NB4 (cell line): ENCODE results near the gene CC2D1A.

Source experiments
- MYC ChIP-seq: IDR thresholded peaks from 2 replicates; pipeline ENCODE4 v1.6.1; 2011; ENCODE audit warnings: low read depth, low read length
- POLR2A ChIP-seq: IDR thresholded peaks from 2 replicates; pipeline ENCODE4 v1.6.1; 2011; ENCODE audit warnings: mild to moderate bottlenecking; ENCODE audit not compliant: insufficient read length; ENCODE audit errors: extremely low read depth
- TF ChIP-seq, protein P1 (sequence below): IDR thresholded peaks from 2 replicates; pipeline ENCODE4 v1.6.1; 2011; ENCODE audit warnings: low read depth, low read length
- TF ChIP-seq, protein P2 (sequence below): IDR thresholded peaks from one replicate; pipeline ENCODE4 v1.5.1; 2012; ENCODE audit warnings: low read depth, low read length

DNA sequence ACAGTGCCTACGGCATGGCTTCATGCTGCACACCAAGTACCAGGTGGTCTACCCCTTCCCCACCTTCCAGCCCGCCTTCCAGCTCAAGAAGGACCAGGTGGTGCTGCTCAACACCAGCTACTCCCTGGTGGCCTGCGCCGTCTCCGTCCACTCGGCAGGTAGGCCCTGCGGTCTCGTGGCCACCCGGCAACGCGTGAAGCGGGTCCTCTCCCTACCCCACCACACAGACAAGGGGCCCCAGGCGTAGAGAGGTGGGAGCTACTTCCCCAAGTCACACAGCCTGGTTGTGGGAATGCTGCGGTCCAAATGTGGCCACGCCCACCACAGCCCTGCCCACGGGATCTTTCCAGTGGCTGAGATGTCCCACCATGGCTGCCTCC lies 50.4 kb downstream of the CC2D1A start:
- TF ChIP-seq, protein P1, sequence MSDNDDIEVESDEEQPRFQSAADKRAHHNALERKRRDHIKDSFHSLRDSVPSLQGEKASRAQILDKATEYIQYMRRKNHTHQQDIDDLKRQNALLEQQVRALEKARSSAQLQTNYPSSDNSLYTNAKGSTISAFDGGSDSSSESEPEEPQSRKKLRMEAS = no peak
- TF ChIP-seq, protein P2, sequence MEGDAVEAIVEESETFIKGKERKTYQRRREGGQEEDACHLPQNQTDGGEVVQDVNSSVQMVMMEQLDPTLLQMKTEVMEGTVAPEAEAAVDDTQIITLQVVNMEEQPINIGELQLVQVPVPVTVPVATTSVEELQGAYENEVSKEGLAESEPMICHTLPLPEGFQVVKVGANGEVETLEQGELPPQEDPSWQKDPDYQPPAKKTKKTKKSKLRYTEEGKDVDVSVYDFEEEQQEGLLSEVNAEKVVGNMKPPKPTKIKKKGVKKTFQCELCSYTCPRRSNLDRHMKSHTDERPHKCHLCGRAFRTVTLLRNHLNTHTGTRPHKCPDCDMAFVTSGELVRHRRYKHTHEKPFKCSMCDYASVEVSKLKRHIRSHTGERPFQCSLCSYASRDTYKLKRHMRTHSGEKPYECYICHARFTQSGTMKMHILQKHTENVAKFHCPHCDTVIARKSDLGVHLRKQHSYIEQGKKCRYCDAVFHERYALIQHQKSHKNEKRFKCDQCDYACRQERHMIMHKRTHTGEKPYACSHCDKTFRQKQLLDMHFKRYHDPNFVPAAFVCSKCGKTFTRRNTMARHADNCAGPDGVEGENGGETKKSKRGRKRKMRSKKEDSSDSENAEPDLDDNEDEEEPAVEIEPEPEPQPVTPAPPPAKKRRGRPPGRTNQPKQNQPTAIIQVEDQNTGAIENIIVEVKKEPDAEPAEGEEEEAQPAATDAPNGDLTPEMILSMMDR = no peak
- TF ChIP-seq POLR2A (no peak), MYC (no peak)
